Inferior parietal cortex (tissue), 1 donor: ENCODE measurements around the gene WDR18.
"Not testable (repeated sequence)": the region's sequence is repeated elsewhere in the genome, so short reads cannot be mapped to it uniquely, and the experiment has no call there.

Experiments used
- DNase-seq: peaks from one replicate; pipeline ENCODE4 v3.0.0-alpha.2; 2016; ENCODE audit errors: extremely low spot score

WDR18 gene

GRCh38 chr19:1019616-1019961, 35.4 kb downstream of the WDR18 start:
- no peak for DNase-seq

DNA sequence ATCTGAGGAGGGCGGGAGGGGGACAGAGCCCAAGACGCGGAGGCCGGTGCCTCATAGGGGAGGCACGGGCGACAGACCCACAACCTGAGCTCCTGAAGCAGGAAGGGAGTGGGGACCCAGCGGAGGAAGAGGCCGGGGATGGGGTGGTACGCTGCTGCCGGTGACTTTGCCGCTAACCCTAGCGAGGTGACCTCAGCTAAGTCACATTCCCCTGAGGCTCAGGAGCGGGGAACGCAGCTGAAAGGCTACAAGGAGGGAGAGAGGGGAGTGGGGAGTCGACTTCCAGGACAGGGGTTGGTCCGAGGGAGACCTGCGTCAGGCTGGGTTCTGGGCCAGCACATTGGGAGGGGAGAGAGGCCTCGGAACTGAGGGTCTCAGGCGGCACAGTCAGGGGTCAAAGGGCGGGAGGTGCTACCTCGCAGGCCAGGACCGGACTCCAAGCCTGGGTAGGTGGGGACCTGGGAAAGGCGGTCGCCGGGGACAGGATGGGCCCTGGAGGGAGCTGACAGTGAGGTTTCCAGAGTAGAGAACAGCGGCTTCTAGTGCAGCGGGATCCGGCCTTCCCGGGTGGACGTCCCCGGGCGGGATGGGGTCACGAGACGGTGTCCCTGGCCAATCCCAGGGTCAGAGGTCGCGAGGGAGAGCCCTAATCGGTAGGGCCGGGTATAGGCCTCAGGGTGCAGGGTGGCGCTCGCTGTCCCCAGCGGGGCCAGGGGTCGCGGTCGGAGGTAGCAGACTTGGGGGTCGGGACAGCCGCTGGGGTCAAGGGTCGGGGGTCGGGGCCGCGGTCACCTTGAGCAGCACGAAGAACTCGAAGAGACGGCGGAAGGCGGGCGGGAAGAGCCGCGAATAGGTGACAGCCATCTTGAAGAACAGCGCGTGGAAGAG, 36.1 kb downstream of the WDR18 start:
- no peak for DNase-seq

DNA sequence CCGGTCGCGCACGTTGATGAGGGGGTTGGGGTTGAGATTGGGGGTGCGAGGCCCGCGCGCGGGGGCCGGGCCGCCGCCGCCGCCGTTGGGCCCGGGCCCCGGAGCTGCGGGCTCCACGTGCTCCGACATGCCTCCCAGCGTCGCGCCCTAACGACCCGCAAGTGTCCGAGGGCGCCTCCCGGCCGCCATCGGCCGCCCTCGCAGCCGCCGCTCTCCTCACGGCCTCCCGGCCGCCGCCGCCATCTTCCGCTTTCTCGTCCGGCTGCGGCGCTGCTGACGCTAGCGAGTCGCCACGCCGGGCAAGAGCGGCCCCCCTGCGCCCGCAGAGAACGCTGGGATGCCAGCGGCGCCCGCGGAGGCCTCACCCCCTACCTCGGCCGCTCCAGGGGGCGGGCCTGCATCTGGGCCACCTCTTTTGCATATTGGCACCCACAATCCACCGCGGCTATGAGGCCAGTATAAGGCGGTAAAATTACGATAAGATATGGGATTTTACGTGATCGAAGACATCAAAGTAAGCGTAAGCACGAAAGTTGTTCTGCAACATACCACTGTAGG, 36.8 kb downstream of the WDR18 start, which contains the start of gene TMEM259:
TSS of gene TMEM259 (minus strand) at position 256 of the 558 bp plus-strand sequence. CDS start at position 129, 127 bp downstream.
- peak; percentile 98 for DNase-seq

DNA sequence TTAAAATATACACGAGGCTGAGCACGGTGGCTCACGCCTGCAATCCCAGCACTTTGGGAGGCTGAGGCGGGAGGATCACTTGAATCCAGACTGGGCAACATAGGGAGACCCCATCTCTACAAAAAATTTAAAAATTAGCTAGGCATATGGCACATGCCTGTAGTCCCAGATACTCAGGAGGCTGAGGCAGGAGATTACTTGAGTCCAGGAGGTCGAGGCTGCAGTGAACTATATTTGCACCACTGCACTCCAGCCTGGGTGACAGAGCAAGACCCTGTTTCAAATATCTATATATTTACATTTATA, 39.7 kb downstream of the WDR18 start:
- not testable (repeated sequence) for DNase-seq

- not testable (repeated sequence) for DNase-seq
Observed at GRCh38 chr19:1025080-1025479, 40.9 kb downstream of the WDR18 start.

DNA sequence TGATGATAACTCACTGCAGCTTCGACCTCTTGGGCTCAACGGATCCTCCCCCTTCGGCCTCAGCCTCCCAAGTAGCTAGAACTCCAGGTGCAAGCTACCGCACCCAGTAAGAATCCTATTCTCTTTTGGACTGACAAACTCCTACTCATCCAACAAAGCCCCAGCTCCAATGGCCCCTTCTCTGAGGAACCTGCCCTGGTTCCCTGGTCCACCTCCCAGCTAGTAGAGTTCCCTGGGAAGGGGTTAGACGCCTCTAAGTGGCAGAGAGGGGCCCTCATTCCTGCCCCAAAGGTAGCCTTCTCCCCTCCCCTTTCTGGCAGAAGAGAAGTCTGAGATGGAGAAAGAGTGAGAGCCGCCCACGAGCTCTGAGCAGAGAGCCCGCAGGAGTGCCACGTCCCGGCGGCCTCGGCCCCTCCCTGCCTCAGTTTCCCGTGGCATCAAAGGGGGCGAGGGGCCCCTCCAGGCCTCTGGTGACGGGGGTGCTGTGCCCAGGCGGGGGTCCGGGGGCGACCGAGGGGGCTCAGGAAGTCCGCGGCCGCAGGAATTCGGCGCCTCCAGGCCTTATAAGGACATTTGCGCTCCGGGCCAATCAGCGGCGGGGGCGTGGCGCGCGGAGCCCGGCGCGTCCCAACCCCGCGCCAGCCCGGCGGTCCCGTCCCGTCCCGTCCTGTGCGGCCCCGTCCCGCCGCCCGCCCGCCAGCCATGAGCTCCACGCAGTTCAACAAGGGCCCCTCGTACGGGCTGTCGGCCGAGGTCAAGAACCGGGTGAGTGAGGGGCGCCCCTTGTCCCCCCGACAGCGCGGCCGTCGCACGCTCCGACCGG, 42.0 kb downstream of the WDR18 start, which contains the start of gene CNN2:
TSS of gene CNN2 (plus strand) at position 649 of the 823 bp plus-strand sequence. CDS start at position 703, 54 bp downstream.
- no peak for DNase-seq

- DNase-seq: no peak
Observed at GRCh38 chr19:1026783-1027649, 42.9 kb downstream of the WDR18 start.

GRCh38 chr19:1027650-1028061, 43.5 kb downstream of the WDR18 start:
- DNase-seq: no peak

DNA sequence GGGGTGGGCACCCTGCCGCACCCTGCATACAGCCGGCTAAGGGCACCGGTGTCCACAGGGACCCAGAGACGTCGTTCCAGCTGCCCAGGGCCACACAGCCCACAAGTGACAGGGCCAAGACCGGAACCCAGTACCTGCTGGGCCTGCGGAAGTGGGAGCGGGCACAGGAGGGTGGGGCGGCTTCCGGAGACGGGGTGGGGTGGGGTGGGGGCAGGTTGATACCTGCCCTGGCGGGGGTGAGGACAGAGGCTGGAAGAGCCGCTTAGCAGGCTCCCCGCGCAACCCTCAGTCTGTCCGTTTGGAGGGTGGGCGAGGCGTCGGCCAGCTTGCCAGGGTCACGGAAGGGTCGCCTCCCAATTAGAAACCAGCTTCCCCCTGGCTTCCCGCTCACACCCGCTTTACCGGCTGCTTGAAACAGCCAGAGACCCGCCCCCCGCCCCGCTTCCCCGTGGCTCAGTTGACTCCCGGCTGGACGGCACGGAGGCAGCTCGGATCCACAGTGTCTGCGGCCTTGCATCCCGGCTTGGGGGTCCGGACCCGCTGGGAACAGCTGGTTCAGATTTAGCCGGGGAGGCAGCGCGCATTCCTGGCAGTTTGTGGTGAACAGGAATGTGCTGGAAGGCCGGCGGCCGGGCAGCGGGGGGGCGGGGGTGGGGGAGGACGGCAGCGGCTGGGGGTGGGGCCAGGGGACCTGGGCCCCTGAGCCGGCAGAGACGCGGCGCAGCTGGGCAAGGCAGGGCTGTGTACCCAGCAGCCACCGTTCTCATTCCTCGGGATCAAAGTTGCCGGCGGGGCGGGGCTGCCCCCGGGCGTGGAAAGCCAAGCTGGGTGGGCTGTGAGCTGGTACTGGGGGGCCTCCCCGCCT, 44.1 kb downstream of the WDR18 start:
- DNase-seq: no peak

DNA sequence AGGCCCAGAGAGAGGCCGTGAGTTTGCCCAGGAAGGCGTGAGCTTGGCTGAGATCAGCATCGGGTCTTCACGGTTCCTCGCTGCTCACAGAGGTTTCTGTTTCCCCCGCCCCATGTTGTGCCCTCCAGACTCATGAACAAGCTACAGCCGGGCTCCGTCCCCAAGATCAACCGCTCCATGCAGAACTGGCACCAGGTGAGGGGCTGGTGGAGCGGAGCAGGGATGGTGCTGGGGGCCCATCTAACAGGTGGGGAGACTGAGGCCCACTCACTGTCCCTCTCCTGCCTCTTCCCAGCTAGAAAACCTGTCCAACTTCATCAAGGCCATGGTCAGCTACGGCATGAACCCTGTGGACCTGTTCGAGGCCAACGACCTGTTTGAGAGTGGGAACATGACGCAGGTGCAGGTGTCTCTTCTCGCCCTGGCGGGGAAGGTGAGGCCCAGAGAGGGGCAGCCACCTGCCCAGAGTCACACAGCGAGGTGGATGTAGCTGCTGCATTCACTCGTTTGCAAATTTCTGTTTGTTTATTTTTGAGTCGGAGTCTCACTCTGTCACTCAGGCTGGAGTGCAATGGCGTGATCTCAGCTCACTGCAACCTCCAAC, 48.2 kb downstream of the WDR18 start:
- no peak for DNase-seq

- no peak for DNase-seq
Observed at GRCh38 chr19:1035998-1036621, 52.0 kb downstream of the WDR18 start.

DNA sequence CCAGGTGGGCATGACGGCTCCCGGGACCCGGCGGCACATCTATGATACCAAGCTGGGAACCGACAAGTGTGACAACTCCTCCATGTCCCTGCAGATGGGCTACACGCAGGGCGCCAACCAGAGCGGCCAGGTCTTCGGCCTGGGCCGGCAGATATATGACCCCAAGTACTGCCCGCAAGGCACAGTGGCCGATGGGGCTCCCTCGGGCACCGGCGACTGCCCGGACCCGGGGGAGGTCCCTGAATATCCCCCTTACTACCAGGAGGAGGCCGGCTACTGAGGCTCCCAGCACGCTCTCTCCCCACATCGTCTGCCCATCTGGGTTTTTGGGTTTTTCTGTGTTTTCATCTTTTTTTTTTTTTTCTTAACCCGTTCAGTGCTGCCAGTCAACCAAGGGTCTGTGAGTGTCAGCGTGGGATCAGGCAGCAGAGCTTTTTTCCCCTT, 53.5 kb downstream of the WDR18 start:
- DNase-seq: no peak

DNA sequence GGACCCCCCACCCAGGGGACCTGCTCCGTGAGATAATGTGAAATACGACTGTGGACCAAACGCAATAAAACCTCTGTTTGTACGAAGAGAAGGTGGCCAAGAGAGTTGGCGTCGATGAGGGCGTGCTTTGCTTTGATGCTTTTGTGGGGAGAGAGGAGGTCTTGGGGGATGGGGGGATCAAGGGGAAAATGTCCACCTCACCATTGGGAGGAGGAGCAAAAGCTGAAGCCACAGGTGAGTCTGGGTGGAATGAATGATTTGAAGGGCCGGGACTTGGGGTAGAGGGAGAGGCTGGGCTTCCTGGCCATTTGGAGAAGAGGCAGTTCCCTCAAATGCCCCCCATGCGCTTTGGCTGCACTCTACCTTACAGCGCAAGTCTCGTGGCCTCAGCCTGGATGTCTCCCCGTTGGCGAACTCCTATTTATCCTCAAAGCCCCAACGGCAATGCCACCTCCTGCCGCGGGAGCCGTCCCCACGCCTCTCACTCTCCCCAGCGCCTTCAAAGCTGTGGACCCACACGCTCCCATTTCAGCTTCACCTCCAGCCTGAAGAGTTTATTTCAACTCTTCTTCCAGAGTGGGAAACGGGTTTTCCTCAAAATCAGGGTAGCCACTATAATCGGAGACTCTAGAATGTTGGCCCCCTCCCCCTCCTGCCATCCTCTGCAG, 55.0 kb downstream of the WDR18 start:
- no peak for DNase-seq

DNA sequence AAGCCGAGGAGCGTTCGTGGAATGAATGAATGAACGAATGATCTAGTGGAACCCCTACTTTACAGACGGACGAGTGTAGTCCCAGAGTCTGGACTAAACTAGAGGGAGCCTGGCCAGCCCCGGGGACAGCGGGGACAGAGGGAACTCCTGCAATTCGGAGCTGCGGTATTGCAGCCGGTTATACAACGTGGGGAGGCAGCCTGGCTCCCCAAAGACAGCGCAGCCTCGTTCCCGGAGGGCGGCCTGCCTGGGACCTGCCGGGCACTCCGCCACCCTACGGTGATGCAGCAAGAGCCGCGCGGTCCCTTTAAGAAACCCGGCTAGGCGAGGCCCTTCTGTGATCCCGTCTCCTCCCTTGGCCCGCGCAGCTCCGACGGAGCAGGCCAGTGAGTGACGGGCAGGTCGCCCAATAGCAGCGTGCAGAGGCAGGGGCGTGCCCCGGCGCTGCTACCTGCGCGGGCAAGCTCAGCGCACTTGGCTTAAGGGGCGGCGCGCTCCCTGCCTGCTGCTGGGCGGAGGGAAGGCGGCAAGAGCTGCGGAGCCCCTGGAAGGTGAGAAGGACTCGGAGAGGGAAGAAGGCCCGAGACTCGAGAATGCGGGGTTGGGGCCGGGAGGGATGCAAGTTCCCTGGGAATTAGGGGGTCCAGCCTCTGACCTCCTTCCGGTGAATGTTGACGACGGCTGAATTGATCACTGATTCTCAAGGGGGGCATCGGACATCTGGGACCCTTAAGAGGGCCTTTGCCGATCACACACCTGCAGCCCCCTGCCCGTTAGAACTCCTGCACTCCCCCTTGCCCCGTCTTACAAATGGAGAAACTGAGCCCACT, 55.7 kb downstream of the WDR18 start, which contains the start of gene ABCA7:
TSS of gene ABCA7 (plus strand) at position 462 of the 830 bp plus-strand sequence. CDS start 1,255 bp downstream, outside the sequence.
- DNase-seq: peak; percentile 97

DNA sequence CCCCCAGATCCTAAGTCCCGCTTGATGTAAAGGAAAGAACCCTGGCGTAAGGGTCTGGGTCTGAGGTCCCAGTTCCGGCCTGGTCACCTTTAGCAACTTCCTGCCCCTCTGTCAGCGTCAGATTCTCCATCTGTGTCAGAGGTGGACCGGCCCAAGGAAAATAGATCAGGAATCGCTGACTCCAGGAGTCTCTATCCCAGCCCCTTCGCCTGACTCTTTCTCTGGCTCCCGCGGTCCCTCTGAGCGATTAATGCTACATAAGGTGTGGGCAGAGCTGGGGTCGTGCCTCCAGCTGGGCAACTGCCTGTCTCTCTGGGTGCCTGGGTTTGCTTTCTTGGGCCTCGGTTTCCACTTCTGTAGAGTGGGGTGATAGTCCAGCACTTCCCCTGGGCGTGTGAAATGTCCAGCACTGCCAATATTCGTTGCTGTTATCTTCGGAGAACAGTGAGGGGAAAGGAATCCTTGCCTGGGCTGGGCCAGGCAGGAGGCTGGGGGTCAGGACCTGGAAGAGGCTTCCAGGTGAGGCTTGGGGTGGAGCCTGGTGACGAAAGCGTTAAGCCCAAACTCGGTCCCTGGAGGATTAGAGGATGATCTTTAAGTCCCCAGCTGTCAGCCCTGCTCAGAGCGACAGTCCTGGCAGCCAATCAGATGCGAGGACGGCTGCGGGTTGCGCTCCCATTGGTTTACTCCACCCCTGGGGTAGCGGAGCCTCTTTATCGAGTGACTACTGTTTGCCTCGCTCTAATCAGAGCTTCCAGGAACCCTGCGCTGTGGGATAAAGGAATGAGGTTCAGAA, 56.5 kb downstream of the WDR18 start:
- peak; percentile 94 for DNase-seq

- no peak for DNase-seq
Observed at GRCh38 chr19:1041272-1041834, 57.2 kb downstream of the WDR18 start.
